Measurements from ENCODE around the gene ARHGDIG.
"Not testable (repeated sequence)": the region's sequence is repeated elsewhere in the genome, so short reads cannot be mapped to it uniquely, and the experiment has no call there.

The ARHGDIG gene

DNA sequence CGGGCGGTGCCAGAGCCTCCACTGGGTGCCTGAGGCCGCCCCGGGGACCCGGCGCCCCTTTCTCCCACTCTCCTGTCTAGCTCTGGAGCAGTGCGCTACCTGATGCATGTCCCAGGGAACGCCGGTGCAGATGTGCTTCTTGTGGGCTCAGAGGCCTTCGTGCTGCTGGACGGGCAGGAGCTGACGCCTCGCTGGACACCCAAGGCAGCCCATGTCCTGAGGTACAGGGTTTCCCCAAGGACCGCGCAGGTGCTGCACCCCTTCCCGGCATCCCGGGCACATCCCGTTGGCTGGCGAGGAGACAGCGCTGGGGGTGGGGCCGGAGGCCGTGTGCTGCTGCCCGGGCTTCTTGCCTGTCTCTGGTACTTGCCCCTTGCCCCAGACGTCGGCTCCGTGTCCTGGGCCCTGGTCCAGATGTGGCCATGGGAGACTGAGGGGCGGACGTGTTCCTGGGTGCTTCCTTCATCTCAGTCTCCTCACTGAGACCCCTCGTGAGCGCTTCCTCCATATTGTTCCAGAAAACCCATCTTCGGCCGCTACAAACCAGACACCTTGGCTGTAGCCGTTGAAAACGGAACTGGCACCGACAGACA is 17.1 kb upstream of the ARHGDIG start:
- TF ChIP-seq, protein P1, sequence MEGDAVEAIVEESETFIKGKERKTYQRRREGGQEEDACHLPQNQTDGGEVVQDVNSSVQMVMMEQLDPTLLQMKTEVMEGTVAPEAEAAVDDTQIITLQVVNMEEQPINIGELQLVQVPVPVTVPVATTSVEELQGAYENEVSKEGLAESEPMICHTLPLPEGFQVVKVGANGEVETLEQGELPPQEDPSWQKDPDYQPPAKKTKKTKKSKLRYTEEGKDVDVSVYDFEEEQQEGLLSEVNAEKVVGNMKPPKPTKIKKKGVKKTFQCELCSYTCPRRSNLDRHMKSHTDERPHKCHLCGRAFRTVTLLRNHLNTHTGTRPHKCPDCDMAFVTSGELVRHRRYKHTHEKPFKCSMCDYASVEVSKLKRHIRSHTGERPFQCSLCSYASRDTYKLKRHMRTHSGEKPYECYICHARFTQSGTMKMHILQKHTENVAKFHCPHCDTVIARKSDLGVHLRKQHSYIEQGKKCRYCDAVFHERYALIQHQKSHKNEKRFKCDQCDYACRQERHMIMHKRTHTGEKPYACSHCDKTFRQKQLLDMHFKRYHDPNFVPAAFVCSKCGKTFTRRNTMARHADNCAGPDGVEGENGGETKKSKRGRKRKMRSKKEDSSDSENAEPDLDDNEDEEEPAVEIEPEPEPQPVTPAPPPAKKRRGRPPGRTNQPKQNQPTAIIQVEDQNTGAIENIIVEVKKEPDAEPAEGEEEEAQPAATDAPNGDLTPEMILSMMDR (IDR thresholded peaks at IDR 0.05; ENCODE audit: insufficient read depth, low read depth, low read length, missing control alignments) = no peak
- DNase-seq (ENCODE audit: low read depth) = no peak
- H3K4me3 ChIP-seq (ENCODE audit: low read length) = no peak overlapping the region

DNA sequence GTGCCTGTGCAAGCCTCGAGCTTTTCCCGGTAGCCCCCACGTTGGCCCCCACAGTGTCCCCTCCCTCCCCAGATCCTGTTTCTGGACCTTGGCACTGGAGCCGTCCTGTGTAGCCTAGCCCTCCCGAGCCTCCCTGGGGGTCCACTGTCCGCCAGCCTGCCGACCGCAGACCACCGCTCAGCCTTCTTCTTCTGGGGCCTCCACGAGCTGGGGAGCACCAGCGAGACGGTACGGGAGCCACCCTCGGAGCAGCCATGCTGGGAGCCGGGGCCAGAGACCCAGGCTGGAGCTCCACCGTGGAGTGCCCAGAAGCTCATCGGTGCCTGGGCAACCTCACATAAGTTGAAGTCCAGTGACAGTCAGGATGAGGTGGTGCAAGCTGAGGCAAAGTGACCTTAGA is 16.4 kb upstream of the ARHGDIG start:
- DNase-seq (ENCODE audit: low read depth) = no peak
- H3K4me3 ChIP-seq (ENCODE audit: low read length) = no peak overlapping the region
- TF ChIP-seq, protein P1 (IDR thresholded peaks at IDR 0.05; ENCODE audit: insufficient read depth, low read depth, low read length, missing control alignments) = no peak

DNA sequence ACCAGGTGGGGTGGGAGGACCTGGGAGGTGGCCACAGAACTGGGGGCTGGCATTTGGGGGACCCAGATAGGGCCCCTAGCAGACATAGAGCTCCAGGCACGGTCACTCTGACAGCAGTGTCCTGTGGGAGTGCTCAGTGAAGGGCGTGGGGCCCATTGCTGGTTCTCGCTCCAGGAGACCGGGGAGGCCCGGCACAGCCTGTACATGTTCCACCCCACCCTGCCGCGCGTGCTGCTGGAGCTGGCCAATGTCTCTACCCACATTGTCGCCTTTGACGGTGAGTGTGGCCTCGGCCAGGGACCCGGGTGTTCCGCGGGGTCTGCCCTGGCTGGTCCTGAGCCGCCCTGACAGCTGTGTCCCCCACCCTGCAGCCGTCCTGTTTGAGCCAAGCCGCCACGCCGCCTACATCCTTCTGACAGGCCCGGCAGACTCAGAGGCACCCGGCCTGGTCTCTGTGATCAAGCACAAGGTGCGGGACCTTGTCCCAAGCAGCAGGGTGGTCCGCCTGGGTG is 15.9 kb upstream of the ARHGDIG start:
- TF ChIP-seq, protein P1 (IDR thresholded peaks at IDR 0.05; ENCODE audit: insufficient read depth, low read depth, low read length, missing control alignments) = no peak

DNA sequence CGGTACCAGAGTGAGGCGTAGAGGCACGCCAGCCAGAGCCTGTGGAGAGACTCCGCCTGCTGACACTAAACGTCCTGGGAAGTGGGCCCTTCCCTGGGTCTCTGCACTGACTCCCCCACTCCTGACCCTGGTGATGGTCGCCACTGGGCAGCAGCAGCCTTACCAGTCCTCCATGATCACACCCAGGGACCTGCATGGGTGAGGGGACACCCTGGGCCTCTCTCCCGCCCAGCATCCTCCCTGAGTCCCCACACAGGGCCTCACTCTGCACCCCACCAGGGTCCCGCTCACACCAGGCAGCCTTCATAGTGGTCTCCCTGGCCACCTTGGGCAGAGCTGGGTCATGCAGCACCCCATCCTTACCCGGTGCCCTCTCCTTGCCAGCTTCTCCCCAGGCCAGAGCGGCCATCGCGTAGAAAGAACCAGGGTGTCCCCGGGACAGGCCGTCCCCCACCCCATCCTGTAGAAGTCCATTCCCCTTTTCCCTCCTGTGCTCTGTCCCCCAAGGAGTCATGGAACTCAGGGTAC is 15.3 kb upstream of the ARHGDIG start:
- no peak for DNase-seq (ENCODE audit: low read depth)
- no peak overlapping the region for H3K4me3 ChIP-seq (ENCODE audit: low read length)
- TF ChIP-seq, protein P1 (IDR thresholded peaks at IDR 0.05; ENCODE audit: insufficient read depth, low read depth, low read length, missing control alignments) = no peak

More for the DNA sequence above, 15.9 kb upstream of the ARHGDIG start:
- no peak overlapping the region for H3K4me3 ChIP-seq (ENCODE audit: low read length)
- DNase-seq (ENCODE audit: low read depth) = no peak

DNA sequence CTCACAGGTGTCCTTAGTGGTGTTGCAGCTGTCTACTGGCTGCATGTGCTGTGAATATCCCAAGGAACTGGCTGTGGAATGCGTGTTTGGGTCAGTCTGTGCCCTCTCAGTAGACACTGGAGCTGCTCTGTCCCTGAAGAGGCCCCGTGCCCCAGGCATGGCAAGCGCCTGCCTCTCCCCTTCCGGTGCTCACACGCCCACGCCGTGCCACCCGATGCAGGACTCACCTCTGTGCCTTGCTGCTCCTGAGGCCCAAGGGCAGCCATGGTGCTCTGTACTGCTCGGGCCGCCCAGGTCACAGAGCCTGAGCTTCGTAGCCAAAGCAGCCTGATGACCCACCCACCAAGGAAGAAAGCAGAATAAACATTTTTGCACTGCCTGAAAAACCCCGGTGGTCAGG is 14.7 kb upstream of the ARHGDIG start:
- H3K4me3 ChIP-seq (ENCODE audit: low read length) = no peak overlapping the region
- peak; percentile 40 for DNase-seq (ENCODE audit: low read depth)
- TF ChIP-seq, protein P1 (IDR thresholded peaks at IDR 0.05; ENCODE audit: insufficient read depth, low read depth, low read length, missing control alignments) = no peak

DNA sequence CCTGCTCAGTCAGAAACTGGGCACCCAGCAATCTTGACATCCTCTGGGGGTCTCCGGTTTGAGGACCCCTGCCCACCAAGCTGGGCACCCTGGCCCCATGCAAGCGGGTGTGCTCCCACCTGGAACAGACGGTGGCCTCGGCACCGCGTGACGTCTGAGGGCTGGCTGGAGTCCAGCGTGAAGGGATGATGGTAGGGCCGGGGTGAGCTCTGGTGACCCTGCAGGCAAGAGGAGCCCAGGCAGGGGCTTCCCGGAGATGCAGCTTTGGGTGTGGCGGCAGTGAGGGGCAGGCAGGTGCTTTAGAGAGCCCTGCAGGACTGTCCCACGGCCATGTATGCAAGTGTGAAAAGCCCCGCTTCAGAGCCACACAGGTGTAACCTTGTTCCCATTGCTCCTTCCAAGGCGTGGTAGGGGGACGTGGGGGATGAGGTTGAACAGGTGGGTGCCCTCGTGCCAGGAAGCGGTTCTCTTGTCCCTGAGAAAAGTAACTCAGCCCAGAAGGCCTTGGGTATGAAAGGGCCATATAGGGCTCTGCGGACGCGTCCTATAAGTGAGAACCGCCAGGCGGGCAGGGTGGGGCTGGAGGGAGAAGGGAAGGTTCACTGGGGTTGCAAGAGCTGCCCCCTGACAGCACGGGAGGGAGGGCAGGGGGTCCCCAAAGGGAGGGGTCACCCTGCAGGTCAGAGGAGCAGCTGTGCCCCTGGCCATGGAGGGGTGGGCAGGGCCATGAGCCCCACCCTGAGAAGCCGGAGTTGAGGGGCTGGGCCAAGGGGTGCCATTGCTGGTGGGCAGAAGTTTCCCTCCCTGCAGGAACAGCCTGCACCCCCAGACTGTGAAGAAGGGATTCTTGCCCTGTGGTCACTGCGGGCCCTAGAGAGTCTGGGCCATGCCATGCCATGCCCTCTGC is 13.9 kb upstream of the ARHGDIG start:
- DNase-seq (ENCODE audit: low read depth) = no peak
- TF ChIP-seq, protein P1 (IDR thresholded peaks at IDR 0.05; ENCODE audit: insufficient read depth, low read depth, low read length, missing control alignments) = no peak
- no peak overlapping the region for H3K4me3 ChIP-seq (ENCODE audit: low read length)

DNA sequence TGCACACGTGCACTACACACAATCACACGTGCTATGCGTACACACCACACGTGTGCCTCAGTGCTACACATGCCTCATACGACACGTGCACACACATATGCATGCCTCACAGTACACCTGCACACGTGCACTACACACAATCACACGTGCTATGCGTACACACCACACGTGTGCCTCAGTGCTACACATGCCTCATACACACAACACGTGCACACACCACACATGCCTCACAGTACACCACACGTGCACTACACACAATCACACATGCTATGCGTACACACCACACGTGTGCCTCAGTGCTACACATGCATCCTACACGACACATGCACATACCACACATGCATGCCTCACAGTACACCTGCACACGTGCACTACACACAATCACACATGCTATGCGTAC is 12.8 kb upstream of the ARHGDIG start:
- H3K4me3 ChIP-seq (ENCODE audit: low read length); DNase-seq (ENCODE audit: low read depth): not testable (repeated sequence)
